ENCODE data around the gene INCENP.

The INCENP gene

GRCh38 chr11:62123669-62124185 lies at the start of gene INCENP:
INCENP (plus strand) TSS chr11:62124011; CDS start chr11:62128162, 4,151 bp downstream.
- no peak for TF ChIP-seq CTCF (IDR thresholded peaks at IDR 0.05)

- TF ChIP-seq CTCF (IDR thresholded peaks at IDR 0.05): no peak
Observed at GRCh38 chr11:62075438-62075837, 48.4 kb upstream of the INCENP start.

- no peak for TF ChIP-seq CTCF (IDR thresholded peaks at IDR 0.05)
Observed at GRCh38 chr11:62077132-62077531, 46.7 kb upstream of the INCENP start.

GRCh38 chr11:62081378-62082291 lies 42.2 kb upstream of the INCENP start:
- peak; percentile 90 for TF ChIP-seq CTCF (IDR thresholded peaks at IDR 0.05)

- TF ChIP-seq CTCF (IDR thresholded peaks at IDR 0.05): 0 out of 2 replicates have a peak, but pooled peaks have one; percentile 3
Observed at GRCh38 chr11:62082292-62082657, 41.5 kb upstream of the INCENP start.

- TF ChIP-seq CTCF (IDR thresholded peaks at IDR 0.05): no peak
Observed at GRCh38 chr11:62087694-62088093, 36.1 kb upstream of the INCENP start.

GRCh38 chr11:62088331-62088933 lies 35.4 kb upstream of the INCENP start:
- TF ChIP-seq CTCF (IDR thresholded peaks at IDR 0.05): no peak

All from LNCAP (cell line).